Prostate gland (tissue), 2 donors: ENCODE data around the gene UHRF2. TPM values are rescaled to one million over a fixed set of nuclear protein-coding genes. Genes with fewer than 3 reads are reported as not detected.

Experiments
- DNase-seq: peaks from one replicate; pipeline ENCODE4 v3.0.0-alpha.2; 2019; ENCODE audit warnings: low spot score
- H3K27ac ChIP-seq, 2 donors: fragments of 200-600 bp; sonication (generic); 2 replicates each; pipeline ENCODE4 v1.5.1; 2017 to 2019
- H3K27me3 ChIP-seq: fragments of 200-600 bp; sonication (generic); replicated peaks from 2 replicates; pipeline ENCODE4 v1.5.1; 2019; ENCODE audit not compliant: insufficient read depth
- H3K36me3 ChIP-seq, 2 donors: fragments of 200-600 bp; sonication (generic); 1 replicate in 1 of 2; 2 replicates in 1 of 2; pipeline versions ENCODE4 v1.5.1 to v1.8.1; 2017 to 2019
- H3K4me1 ChIP-seq: fragments of 200-600 bp; sonication (generic); replicated peaks from 2 replicates; pipeline ENCODE4 v1.5.1; 2019
- H3K4me3 ChIP-seq, 2 donors: fragments of 200-600 bp; sonication (generic); 2 replicates each; pipeline ENCODE4 v1.5.1; 2017 to 2019
- H3K9me3 ChIP-seq: fragments of 200-600 bp; sonication (generic); 2 replicates; pipeline ENCODE4 v1.5.1; 2017
- POLR2A ChIP-seq: fragments of 450-650 bp; IDR thresholded peaks from one replicate; pipeline ENCODE4 v1.6.1; 2016; ENCODE audit warnings: antibody characterized with exemption, mild to moderate bottlenecking
- POLR2AphosphoS5 ChIP-seq: sonication (generic); formaldehyde crosslinking; IDR thresholded peaks from one replicate; pipeline ENCODE4 v1.6.1; 2017; ENCODE audit warnings: antibody characterized with exemption
- WGBS: methylation state at CpG from one replicate; pipeline ENCODE4 v1.1.5; 2018; 5-methylcytosine and 5-hydroxymethylcytosine counted together
- intact Hi-C: fragments of 100-400 bp; cut with DNase I; formaldehyde crosslinking; loops from one replicate; pipeline ENCODE4 v1.14.2; 2022
- total RNA-seq, 2 donors: library from RNA; depleted of rRNA; stranded (reverse); fragments of >200 nt; gene quantifications; one replicate each; pipeline ENCODE4 v1.1.0, GENCODE V29; 2016
- TF ChIP-seq, protein P1 (sequence below), 4 experiments: fragments of 200-600 bp in 2 of 4; fragments of 450-650 bp in 2 of 4; sonication (generic) in 2 of 4; IDR thresholded peaks; 1 replicate in 3 of 4; 2 replicates in 1 of 4; pipeline ENCODE4 v1.5.1; 2016 to 2019; ENCODE audit warnings: antibody characterized with exemption in 4 of 4, mild to moderate bottlenecking in 2 of 4, moderate library complexity in 2 of 4

UHRF2 gene
- total RNA-seq, 2 donors from 2014 or later: 41.9 to 52.1 TPM

DNA sequence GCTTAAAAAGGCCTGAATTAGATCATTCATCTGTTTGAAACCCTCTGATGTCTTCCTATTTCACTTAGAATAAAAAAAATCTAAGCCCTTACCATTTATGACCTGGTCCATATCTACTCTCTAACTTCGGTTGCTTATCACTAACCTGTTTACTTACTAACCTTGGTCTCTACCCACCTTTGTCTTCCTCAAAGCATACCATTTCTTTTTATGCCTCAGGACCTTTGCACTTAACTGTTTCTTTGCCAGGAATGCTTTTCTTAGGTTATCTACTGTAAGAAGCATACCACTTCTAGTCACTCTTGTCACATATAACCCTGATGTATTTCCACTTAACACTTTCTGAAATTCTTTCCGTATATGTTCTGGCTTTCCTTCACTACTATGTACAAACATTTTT is 67.0 kb downstream of the UHRF2 start:
- no peaks in the 10 kb centered on the region for H3K9me3 ChIP-seq
- TF ChIP-seq POLR2A (no peak), POLR2AphosphoS5 (no peak)
- TF ChIP-seq, protein P1, sequence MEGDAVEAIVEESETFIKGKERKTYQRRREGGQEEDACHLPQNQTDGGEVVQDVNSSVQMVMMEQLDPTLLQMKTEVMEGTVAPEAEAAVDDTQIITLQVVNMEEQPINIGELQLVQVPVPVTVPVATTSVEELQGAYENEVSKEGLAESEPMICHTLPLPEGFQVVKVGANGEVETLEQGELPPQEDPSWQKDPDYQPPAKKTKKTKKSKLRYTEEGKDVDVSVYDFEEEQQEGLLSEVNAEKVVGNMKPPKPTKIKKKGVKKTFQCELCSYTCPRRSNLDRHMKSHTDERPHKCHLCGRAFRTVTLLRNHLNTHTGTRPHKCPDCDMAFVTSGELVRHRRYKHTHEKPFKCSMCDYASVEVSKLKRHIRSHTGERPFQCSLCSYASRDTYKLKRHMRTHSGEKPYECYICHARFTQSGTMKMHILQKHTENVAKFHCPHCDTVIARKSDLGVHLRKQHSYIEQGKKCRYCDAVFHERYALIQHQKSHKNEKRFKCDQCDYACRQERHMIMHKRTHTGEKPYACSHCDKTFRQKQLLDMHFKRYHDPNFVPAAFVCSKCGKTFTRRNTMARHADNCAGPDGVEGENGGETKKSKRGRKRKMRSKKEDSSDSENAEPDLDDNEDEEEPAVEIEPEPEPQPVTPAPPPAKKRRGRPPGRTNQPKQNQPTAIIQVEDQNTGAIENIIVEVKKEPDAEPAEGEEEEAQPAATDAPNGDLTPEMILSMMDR (IDR thresholded peaks at IDR 0.05): no peak
- no peaks in the 10 kb centered on the region for H3K27me3 ChIP-seq
- no peaks in the 10 kb centered on the region for H3K36me3 ChIP-seq
- H3K4me1 ChIP-seq: no peaks in the 10 kb centered on the region
- intact Hi-C loops: no loop called here
- H3K27ac ChIP-seq: no peak overlapping the region
- WGBS: 76% methylated on average over 2 of the region's 2 CpGs
- no peak overlapping the region for H3K4me3 ChIP-seq
- no peak for DNase-seq

DNA sequence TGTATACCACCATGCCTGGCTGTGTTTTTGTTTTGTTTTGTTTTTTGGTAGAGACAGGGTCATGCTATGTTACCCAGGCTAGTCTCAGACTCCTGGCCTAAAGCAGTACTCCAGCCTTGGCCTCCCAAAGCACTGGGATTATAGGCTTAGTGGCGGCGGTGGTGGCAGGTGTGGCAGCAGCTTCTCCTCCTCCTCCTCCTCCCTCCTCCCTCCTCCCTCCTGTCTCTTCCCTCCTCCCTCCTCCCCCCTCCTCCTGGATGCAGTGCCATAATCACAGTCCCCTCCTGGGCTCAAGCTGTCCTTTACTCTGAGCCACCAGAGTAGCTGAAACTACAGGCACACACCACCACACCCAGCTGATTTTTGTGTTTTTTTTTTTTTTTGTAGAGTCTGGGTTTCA is 71.2 kb downstream of the UHRF2 start:
- DNase-seq: no peak
- WGBS: 92% methylated on average over 2 of the region's 2 CpGs
- intact Hi-C loops: no loop called here
- H3K4me3 ChIP-seq: no peak overlapping the region
- TF ChIP-seq POLR2A: no peak
- TF ChIP-seq, protein P1 (IDR thresholded peaks at IDR 0.05): no peak
- TF ChIP-seq POLR2AphosphoS5: no peak
- no peaks in the 10 kb centered on the region for H3K4me1 ChIP-seq
- no peak overlapping the region for H3K27ac ChIP-seq
- H3K27me3 ChIP-seq: no peaks in the 10 kb centered on the region
- no peaks in the 10 kb centered on the region for H3K9me3 ChIP-seq
- no peaks in the 10 kb centered on the region for H3K36me3 ChIP-seq

DNA sequence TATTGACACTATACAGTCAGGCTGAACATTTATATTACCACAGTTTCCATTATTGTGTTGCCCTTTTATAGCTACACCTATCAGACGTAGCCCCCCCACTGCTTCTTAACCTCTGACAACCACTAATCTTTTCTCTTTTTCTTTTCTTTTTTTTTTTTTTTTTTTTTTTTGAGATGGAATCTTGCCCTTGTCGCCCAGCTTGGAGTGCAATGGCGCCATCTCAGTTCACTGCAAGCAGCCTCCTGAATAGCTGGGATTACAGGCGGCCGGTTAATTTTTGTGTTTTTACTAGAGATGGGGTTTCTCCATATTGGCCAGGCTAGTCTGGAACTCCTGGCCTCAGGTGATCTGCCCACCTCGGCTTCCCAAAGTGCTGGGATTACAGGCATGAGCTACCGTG is 75.4 kb downstream of the UHRF2 start:
- Histone ChIP-seq H3K4me3 (no peak overlapping the region), H3K36me3 (no peaks in the 10 kb centered on the region), H3K27me3 (no peaks in the 10 kb centered on the region), H3K27ac (no peak overlapping the region), H3K4me1 (no peaks in the 10 kb centered on the region), H3K9me3 (no peaks in the 10 kb centered on the region)
- DNase-seq: no peak
- 95% methylated on average over 7 of the region's 7 CpGs for WGBS
- intact Hi-C loops: no loop called here
- no peak for TF ChIP-seq POLR2AphosphoS5
- TF ChIP-seq POLR2A: no peak
- TF ChIP-seq, protein P1 (IDR thresholded peaks at IDR 0.05): no peak

DNA sequence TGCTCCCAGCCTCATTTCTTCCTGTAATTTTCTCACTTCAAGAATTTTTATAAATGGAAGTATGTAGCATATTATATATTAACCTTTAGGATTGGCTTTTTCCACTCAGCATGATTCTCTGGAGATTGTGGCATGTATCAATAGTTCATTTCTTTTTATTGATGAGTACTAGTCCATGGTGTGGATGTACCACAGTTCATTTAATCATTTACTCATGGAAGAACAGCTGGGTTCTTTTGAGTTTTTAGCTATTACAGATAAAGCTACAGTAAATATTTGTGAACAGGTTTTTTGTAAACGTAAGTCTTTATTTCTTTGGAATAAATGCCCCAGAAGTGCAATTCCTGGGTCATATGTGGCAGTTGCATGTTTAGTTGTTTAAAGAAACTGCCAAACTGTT is 76.1 kb downstream of the UHRF2 start:
- 84% methylated on average over 1 of the region's 1 CpG for WGBS

DNA sequence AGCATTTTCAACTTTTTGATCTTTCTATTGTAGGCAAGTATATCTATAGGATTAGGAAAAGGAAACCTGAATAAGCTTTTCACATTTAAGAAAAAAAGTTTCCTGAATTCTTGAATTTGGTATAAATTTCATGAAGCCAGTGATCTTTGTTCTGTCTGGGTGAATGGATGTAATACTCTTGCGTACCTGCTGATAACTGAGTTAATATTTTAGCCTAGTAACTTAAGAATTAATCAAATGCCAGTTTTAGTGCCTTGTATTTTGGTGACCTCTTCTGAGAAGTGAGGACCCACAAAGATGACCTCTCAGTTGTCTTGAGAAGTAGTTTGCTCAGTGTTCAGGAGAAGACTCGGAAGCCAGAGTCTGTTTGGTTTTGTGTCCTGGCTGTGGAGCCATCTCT is 77.9 kb downstream of the UHRF2 start:
- H3K4me1 ChIP-seq: no peaks in the 10 kb centered on the region
- H3K27me3 ChIP-seq: no peaks in the 10 kb centered on the region
- no peak for DNase-seq
- H3K9me3 ChIP-seq: no peaks in the 10 kb centered on the region
- TF ChIP-seq, protein P1 (IDR thresholded peaks at IDR 0.05): no peak
- TF ChIP-seq POLR2AphosphoS5 (no peak), POLR2A (no peak)
- H3K27ac ChIP-seq: no peak overlapping the region
- WGBS: 95% methylated on average over 2 of the region's 2 CpGs
- no peak overlapping the region for H3K4me3 ChIP-seq
- H3K36me3 ChIP-seq: no peaks in the 10 kb centered on the region
- intact Hi-C loops: no loop called here

More for the DNA sequence above, 76.1 kb downstream of the UHRF2 start:
- H3K9me3 ChIP-seq: no peaks in the 10 kb centered on the region
- no peak for DNase-seq
- TF ChIP-seq, protein P1 (IDR thresholded peaks at IDR 0.05): no peak
- no peak for TF ChIP-seq POLR2AphosphoS5
- no peaks in the 10 kb centered on the region for H3K36me3 ChIP-seq
- intact Hi-C loops: no loop called here
- H3K27ac ChIP-seq: no peak overlapping the region
- H3K27me3 ChIP-seq: no peaks in the 10 kb centered on the region
- no peaks in the 10 kb centered on the region for H3K4me1 ChIP-seq
- no peak overlapping the region for H3K4me3 ChIP-seq
